Fibroblast of the aortic adventitia (primary cell): Measurements from ENCODE around the gene TKFC. TPM values are rescaled to one million over a fixed set of nuclear protein-coding genes. Genes with fewer than 3 reads are reported as not detected.

Experiments
- DNase-seq: peaks from one replicate; pipeline ENCODE4 v3.0.0-alpha.2; 2010; ENCODE audit warnings: low read depth
- H3K4me3 ChIP-seq: 2 replicates; pipeline ENCODE4 v1.5.1; 2011; ENCODE audit warnings: low read depth, mild to moderate bottlenecking, control low read depth, low read length, moderate library complexity
- CTCF ChIP-seq: IDR thresholded peaks from 2 replicates; pipeline ENCODE4 v1.5.1; 2011; ENCODE audit warnings: mild to moderate bottlenecking, low read length, control low read depth, inconsistent platforms; ENCODE audit not compliant: insufficient read depth
- total RNA-seq: library from RNA; depleted of rRNA; stranded (reverse); fragments of >200 nt; gene quantifications from 2 replicates; pipeline ENCODE4 v1.2.3, GENCODE V29; 2012; ENCODE audit warnings: low replicate concordance

TKFC gene
- total RNA-seq, 1 donor: 17.6 TPM

- peak overlapping the region; percentile 69 for H3K4me3 ChIP-seq
- peak; percentile 3 for TF ChIP-seq CTCF
- DNase-seq: peak; percentile 38
Observed at GRCh38 chr11:61332281-61332796, 689 bp upstream of the TKFC start.

- peak overlapping the region; percentile 69 for H3K4me3 ChIP-seq
- DNase-seq: no peak
- no peak for TF ChIP-seq CTCF
Observed at GRCh38 chr11:61333550-61334433, 764 bp downstream of the TKFC start.

- TF ChIP-seq CTCF: no peak
- no peak overlapping the region for H3K4me3 ChIP-seq
- DNase-seq: peak; percentile 53
Observed at GRCh38 chr11:61334434-61335354, 1.7 kb downstream of the TKFC start.

GRCh38 chr11:61335355-61335710 lies 2.3 kb downstream of the TKFC start:
- TF ChIP-seq CTCF: no peak
- DNase-seq: peak; percentile 47

GRCh38 chr11:61336171-61336935 lies 3.3 kb downstream of the TKFC start:
- peak; percentile 77 for DNase-seq
- peak; percentile 98 for TF ChIP-seq CTCF
- no peak overlapping the region for H3K4me3 ChIP-seq

More at GRCh38 chr11:61335355-61335710, 2.3 kb downstream of the TKFC start:
- no peak overlapping the region for H3K4me3 ChIP-seq

GRCh38 chr11:61337706-61338470 lies 4.9 kb downstream of the TKFC start:
- no peak for DNase-seq
- H3K4me3 ChIP-seq: no peak overlapping the region
- no peak for TF ChIP-seq CTCF
